ENCODE results near the gene FRS3.

Gene FRS3

DNA sequence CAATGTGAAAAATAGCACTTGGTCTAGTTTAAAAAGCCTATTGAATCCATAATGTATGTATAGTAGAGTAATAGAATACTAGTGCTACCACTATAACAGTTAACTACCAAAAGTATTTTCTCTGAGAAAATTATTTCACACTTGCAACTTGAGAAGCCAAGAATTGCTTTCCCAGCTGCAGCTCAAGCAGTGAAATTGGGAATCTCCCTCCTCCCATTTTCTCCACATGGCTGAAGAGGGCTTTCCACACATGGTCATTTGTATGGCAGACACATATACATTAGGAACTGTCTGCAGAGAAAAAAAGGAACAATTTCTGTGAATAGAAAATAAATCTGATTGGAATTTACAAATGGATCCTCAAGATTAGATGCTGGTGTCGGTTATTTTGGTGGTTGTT, 42.3 kb upstream of the FRS3 start:
- ChIA-PET CTCF (no interaction called here), POLR2A (no interaction called here)
- Histone ChIP-seq H3K4me3 (ENCODE audit: low read depth, low read length) (no peak overlapping the region), H3K4me1 (ENCODE audit: control insufficient read depth, insufficient read depth, low read length) (peaks cover 2% of the 10 kb centered on the region; the same call in 1 of the 2 replicates), H3K36me3 (ENCODE audit: control insufficient read depth in 2 of 2, insufficient read depth in 1 of 2, low read length in 2 of 2) (no peaks in the 10 kb centered on the region), H3K9me3 (ENCODE audit: control insufficient read depth, insufficient read depth, low read depth, low read length) (no peaks in the 10 kb centered on the region), H3K27ac (ENCODE audit: extremely low read depth, low read depth, low read length) (no peak overlapping the region)
- TF ChIP-seq KLF9 (tag by site-specific recombination; IDR thresholded peaks at IDR 0.05; ENCODE audit: low read depth) (no peak), GFI1B (tag by site-specific recombination; IDR thresholded peaks at IDR 0.05) (no peak), ZSCAN16 (tag by site-specific recombination; IDR thresholded peaks at IDR 0.05) (no peak), ZNF202 (tag by site-specific recombination; IDR thresholded peaks at IDR 0.05; ENCODE audit: borderline replicate concordance) (no peak)

DNA sequence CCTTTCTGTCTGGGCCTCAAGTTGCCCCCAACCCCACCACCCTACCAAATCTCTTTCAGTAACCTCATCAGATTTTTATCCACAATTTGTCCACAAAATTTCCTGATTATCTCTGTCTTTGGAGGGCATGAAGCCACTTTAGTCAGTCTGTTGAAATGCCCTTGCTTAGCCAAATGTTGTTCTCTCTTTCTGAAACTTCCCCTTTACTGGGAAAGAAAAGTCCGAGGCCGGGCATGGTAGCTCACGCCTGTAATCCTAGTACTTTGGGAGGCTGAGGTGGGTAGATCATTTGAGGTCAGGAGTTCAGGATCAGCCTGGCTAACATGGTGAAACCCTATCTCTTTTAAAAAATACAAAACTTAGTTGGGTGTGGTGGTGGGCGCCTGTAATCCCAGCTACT, 41.6 kb upstream of the FRS3 start:
- Histone ChIP-seq H3K4me1 (ENCODE audit: control insufficient read depth, insufficient read depth, low read length) (peaks cover 2% of the 10 kb centered on the region; the same call in 1 of the 2 replicates), H3K9me3 (ENCODE audit: control insufficient read depth, insufficient read depth, low read depth, low read length) (no peaks in the 10 kb centered on the region), H3K4me3 (ENCODE audit: low read depth, low read length) (no peak overlapping the region), H3K36me3 (ENCODE audit: control insufficient read depth in 2 of 2, insufficient read depth in 1 of 2, low read length in 2 of 2) (no peaks in the 10 kb centered on the region), H3K27ac (ENCODE audit: extremely low read depth, low read depth, low read length) (no peak overlapping the region)
- POLR2A ChIA-PET: no interaction called here
- no peak for TF ChIP-seq ZNF785 (tag by site-specific recombination; IDR thresholded peaks at IDR 0.05)
- TF ChIP-seq ZNF2 (tag by site-specific recombination; IDR thresholded peaks at IDR 0.05): no peak
- TF ChIP-seq ZNF76 (tag by site-specific recombination; IDR thresholded peaks at IDR 0.05; ENCODE audit: borderline replicate concordance, low read depth): no peak
- TF ChIP-seq, protein P1, sequence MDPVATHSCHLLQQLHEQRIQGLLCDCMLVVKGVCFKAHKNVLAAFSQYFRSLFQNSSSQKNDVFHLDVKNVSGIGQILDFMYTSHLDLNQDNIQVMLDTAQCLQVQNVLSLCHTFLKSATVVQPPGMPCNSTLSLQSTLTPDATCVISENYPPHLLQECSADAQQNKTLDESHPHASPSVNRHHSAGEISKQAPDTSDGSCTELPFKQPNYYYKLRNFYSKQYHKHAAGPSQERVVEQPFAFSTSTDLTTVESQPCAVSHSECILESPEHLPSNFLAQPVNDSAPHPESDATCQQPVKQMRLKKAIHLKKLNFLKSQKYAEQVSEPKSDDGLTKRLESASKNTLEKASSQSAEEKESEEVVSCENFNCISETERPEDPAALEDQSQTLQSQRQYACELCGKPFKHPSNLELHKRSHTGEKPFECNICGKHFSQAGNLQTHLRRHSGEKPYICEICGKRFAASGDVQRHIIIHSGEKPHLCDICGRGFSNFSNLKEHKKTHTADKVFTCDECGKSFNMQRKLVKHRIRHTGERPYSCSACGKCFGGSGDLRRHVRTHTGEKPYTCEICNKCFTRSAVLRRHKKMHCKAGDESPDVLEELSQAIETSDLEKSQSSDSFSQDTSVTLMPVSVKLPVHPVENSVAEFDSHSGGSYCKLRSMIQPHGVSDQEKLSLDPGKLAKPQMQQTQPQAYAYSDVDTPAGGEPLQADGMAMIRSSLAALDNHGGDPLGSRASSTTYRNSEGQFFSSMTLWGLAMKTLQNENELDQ (tag by site-specific recombination; IDR thresholded peaks at IDR 0.05; ENCODE audit: low read depth): no peak
- TF ChIP-seq ZNF214 (tag by site-specific recombination; IDR thresholded peaks at IDR 0.05; ENCODE audit: borderline replicate concordance): no peak
- no peak for TF ChIP-seq SCRT2 (tag by site-specific recombination; IDR thresholded peaks at IDR 0.05)
- TF ChIP-seq ZNF132 (tag by site-specific recombination; IDR thresholded peaks at IDR 0.05; ENCODE audit: borderline replicate concordance): no peak
- no peak for TF ChIP-seq ZFP41 (tag by site-specific recombination; IDR thresholded peaks at IDR 0.05; ENCODE audit: borderline replicate concordance)
- TF ChIP-seq ZBTB7A (tag by site-specific recombination; IDR thresholded peaks at IDR 0.05; ENCODE audit: low read depth): no peak
- TF ChIP-seq, protein P2, sequence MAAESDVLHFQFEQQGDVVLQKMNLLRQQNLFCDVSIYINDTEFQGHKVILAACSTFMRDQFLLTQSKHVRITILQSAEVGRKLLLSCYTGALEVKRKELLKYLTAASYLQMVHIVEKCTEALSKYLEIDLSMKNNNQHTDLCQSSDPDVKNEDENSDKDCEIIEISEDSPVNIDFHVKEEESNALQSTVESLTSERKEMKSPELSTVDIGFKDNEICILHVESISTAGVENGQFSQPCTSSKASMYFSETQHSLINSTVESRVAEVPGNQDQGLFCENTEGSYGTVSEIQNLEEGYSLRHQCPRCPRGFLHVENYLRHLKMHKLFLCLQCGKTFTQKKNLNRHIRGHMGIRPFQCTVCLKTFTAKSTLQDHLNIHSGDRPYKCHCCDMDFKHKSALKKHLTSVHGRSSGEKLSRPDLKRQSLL (tag by site-specific recombination; IDR thresholded peaks at IDR 0.05): no peak
- TF ChIP-seq, protein P3, sequence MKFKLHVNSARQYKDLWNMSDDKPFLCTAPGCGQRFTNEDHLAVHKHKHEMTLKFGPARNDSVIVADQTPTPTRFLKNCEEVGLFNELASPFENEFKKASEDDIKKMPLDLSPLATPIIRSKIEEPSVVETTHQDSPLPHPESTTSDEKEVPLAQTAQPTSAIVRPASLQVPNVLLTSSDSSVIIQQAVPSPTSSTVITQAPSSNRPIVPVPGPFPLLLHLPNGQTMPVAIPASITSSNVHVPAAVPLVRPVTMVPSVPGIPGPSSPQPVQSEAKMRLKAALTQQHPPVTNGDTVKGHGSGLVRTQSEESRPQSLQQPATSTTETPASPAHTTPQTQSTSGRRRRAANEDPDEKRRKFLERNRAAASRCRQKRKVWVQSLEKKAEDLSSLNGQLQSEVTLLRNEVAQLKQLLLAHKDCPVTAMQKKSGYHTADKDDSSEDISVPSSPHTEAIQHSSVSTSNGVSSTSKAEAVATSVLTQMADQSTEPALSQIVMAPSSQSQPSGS (tag by site-specific recombination; IDR thresholded peaks at IDR 0.05; ENCODE audit: low read depth): no peak
- CTCF ChIA-PET: interaction anchor here (0.6 kb wide), 1 partner anchor 8 kb away, joined by 3 read pairs; no protein-coding TSS in a partner anchor

DNA sequence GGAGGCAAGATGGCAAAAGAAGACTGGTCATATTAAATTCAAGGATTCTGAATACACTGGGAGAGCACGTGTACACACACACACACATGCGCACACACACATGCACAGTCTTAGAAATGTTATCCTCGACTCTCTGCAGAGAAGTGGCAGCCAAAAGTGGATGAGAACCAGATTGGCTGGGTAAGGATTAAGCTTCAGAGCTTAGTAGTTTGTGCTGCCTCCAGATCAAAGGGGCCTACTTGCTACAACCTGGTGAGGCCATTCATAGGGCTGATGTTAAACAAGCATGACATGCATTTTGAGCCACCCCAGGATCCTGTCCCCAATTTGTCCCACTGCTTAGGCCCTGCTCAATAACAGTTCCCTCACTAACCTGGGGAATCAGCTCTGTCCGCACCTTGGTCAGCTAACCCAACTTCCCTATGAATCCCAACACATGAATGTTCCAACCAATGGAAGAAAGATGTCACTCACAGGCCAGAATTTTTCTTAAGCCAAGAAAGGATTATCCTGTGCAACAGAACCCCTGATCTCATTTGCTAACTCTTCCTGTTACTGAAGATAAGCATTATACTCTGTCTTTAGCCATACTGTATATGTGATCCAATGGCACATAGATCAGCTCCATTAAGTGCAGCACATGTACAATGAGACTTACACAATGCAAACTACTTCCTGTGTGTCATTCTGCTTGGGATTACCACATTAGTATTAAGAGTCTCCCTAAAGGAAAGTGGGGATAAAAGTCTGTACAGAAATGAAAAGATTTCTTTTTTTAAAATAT, 38.8 kb upstream of the FRS3 start:
- Histone ChIP-seq H3K9me3 (ENCODE audit: control insufficient read depth, insufficient read depth, low read depth, low read length) (no peaks in the 10 kb centered on the region), H3K27ac (ENCODE audit: extremely low read depth, low read depth, low read length) (no peak overlapping the region), H3K4me3 (ENCODE audit: low read depth, low read length) (no peak overlapping the region), H3K4me1 (ENCODE audit: control insufficient read depth, insufficient read depth, low read length) (peaks cover 2% of the 10 kb centered on the region; the same call in 1 of the 2 replicates), H3K36me3 (ENCODE audit: control insufficient read depth in 2 of 2, insufficient read depth in 1 of 2, low read length in 2 of 2) (no peaks in the 10 kb centered on the region)
- ChIA-PET CTCF (interaction anchor here (0.9 to 2.7 kb wide), 5 partner anchors 17 to 225 kb away, joined by 3 to 12 read pairs (median 6); partner anchors contain the start of genes BYSL, MED20 and TOMM6), POLR2A (interaction anchor here (0.6 to 1.2 kb wide), 2 partner anchors 128 to 232 kb away, joined by 4 to 5 read pairs; partner anchors contain the start of gene TAF8)
- no peak for TF ChIP-seq ZNF335 (tag by site-specific recombination; conservative IDR thresholded peaks at IDR 0.05)
- TF ChIP-seq ZNF433 (tag by site-specific recombination; IDR thresholded peaks at IDR 0.05; ENCODE audit: low read depth): no peak
- TF ChIP-seq ZNF677 (tag by site-specific recombination; IDR thresholded peaks at IDR 0.05): no peak
- TF ChIP-seq ZNF140 (tag by site-specific recombination; IDR thresholded peaks at IDR 0.05): no peak
- TF ChIP-seq ZNF416 (tag by site-specific recombination; IDR thresholded peaks at IDR 0.05): no peak
- no peak for TF ChIP-seq ZNF16 (tag by site-specific recombination; IDR thresholded peaks at IDR 0.05; ENCODE audit: low read depth)
- TF ChIP-seq ZNF555 (tag by site-specific recombination; conservative IDR thresholded peaks at IDR 0.05): no peak
- no peak for TF ChIP-seq GLI2 (tag by site-specific recombination; IDR thresholded peaks at IDR 0.05; ENCODE audit: borderline replicate concordance, low read depth)
- no peak for TF ChIP-seq ZBTB21 (tag by site-specific recombination; IDR thresholded peaks at IDR 0.05)
- no peak for TF ChIP-seq ZNF621 (tag by site-specific recombination; IDR thresholded peaks at IDR 0.05)
